Karpas-422 (cell line): ENCODE data around the gene REC8. TPM values are rescaled to one million over a fixed set of nuclear protein-coding genes. Genes with fewer than 3 reads are reported as not detected.

Source experiments
- DNase-seq: peaks from one replicate; pipeline ENCODE4 v3.0.0-alpha.2; 2015
- H2AFZ ChIP-seq: fragments of 200-600 bp; sonication (generic); 2 replicates; pipeline ENCODE4 v1.6.1; 2014; ENCODE audit warnings: antibody characterized with exemption, low read length, mixed read lengths
- H3K27ac ChIP-seq: fragments of 200-600 bp; sonication (generic); 2 replicates; pipeline ENCODE4 v1.5.1; 2014; ENCODE audit warnings: mild to moderate bottlenecking, low read length, moderate library complexity
- H3K27me3 ChIP-seq: fragments of 200-600 bp; sonication (generic); 2 replicates; pipeline ENCODE4 v1.6.1; 2014; ENCODE audit warnings: low read length, mixed read lengths
- H3K36me3 ChIP-seq: fragments of 200-600 bp; sonication (generic); 2 replicates; pipeline ENCODE4 v1.6.1; 2014; ENCODE audit warnings: low read length, mixed read lengths; ENCODE audit not compliant: insufficient read depth
- H3K4me1 ChIP-seq: fragments of 200-600 bp; sonication (generic); 2 replicates; pipeline ENCODE4 v1.6.1; 2014; ENCODE audit warnings: mild to moderate bottlenecking, low read length, mixed read lengths
- H3K4me2 ChIP-seq: fragments of 200-600 bp; sonication (generic); 2 replicates; pipeline ENCODE4 v1.6.1; 2014; ENCODE audit warnings: low read length, low read depth, mild to moderate bottlenecking; ENCODE audit not compliant: poor library complexity, severe bottlenecking
- H3K4me3 ChIP-seq: fragments of 200-600 bp; sonication (generic); 2 replicates; pipeline ENCODE4 v1.5.1; 2014; ENCODE audit warnings: mild to moderate bottlenecking, antibody characterized with exemption, low read length, mixed read lengths
- H3K79me2 ChIP-seq: fragments of 200-600 bp; sonication (generic); 2 replicates; pipeline ENCODE4 v1.6.1; 2014; ENCODE audit warnings: mild to moderate bottlenecking, low read length, mixed read lengths
- H3K9ac ChIP-seq: fragments of 200-600 bp; sonication (generic); 2 replicates; pipeline ENCODE4 v1.6.0; 2014; ENCODE audit warnings: low read length
- H3K9me2 ChIP-seq: fragments of 200-600 bp; sonication (generic), shearing (Covaris generic); replicated peaks from 2 replicates; pipeline ENCODE4 v1.6.0; 2014; ENCODE audit warnings: mild to moderate bottlenecking, low read length, moderate library complexity; ENCODE audit not compliant: insufficient read depth
- H3K9me3 ChIP-seq: fragments of 300-700, 200-600 bp; sonication (generic); 2 replicates; pipeline ENCODE4 v1.6.1; 2014; ENCODE audit warnings: low read length, mixed read lengths
- H4K20me1 ChIP-seq: fragments of 200-600 bp; sonication (generic); 2 replicates; pipeline ENCODE4 v1.6.1; 2014; ENCODE audit warnings: mild to moderate bottlenecking, antibody characterized with exemption, low read length, low read depth; ENCODE audit not compliant: insufficient read depth
- total RNA-seq: library from RNA; depleted of rRNA; stranded (reverse); fragments of >200 nt; shearing (Covaris generic); gene quantifications from 2 replicates; pipeline ENCODE4 v1.2.3, GENCODE V29; 2014; ENCODE audit warnings: low replicate concordance

The REC8 gene
- total RNA-seq, 1 experiment from 2014 or later, result 22.1 TPM

GRCh38 chr14:24130380-24130716 lies 41.5 kb upstream of the REC8 start, which contains the start of gene FITM1:
TSS of gene FITM1 (plus strand) at chr14:24130659. CDS start at chr14:24131564, 905 bp downstream.
- Histone ChIP-seq H3K9ac (no peak within 1 kb of the TSS), H4K20me1 (no peaks in the 10 kb centered on the region), H3K9me3 (no peaks in the 10 kb centered on the region), H2AFZ (no peak within 1 kb of the TSS), H3K4me2 (no peak within 1 kb of the TSS), H3K79me2 (no peaks in the 10 kb centered on the region), H3K27ac (no peak within 1 kb of the TSS), H3K9me2 (no peaks in the 10 kb centered on the region), H3K27me3 (no peaks in the 10 kb centered on the region), H3K4me3 (no peak within 1 kb of the TSS), H3K4me1 (peaks cover 4% of the 10 kb centered on the region), H3K36me3 (no peaks in the 10 kb centered on the region)
- DNase-seq, result no peak

GRCh38 chr14:24130717-24131548 lies 40.9 kb upstream of the REC8 start:
- H3K36me3 ChIP-seq, result no peaks in the 10 kb centered on the region
- H3K4me1 ChIP-seq, result peaks cover 9% of the 10 kb centered on the region
- H3K9me2 ChIP-seq, result no peaks in the 10 kb centered on the region
- no peak overlapping the region for H2AFZ ChIP-seq
- H3K9me3 ChIP-seq, result no peaks in the 10 kb centered on the region
- H3K27ac ChIP-seq, result no peak overlapping the region
- no peak overlapping the region for H3K4me3 ChIP-seq
- DNase-seq, result no peak
- H4K20me1 ChIP-seq, result no peaks in the 10 kb centered on the region
- no peaks in the 10 kb centered on the region for H3K27me3 ChIP-seq
- no peak overlapping the region for H3K9ac ChIP-seq
- H3K4me2 ChIP-seq, result no peak overlapping the region
- no peaks in the 10 kb centered on the region for H3K79me2 ChIP-seq

- H3K79me2 ChIP-seq, result peaks cover 6% of the 10 kb centered on the region
- no peaks in the 10 kb centered on the region for H4K20me1 ChIP-seq
- no peaks in the 10 kb centered on the region for H3K9me3 ChIP-seq
- H3K9me2 ChIP-seq, result no peaks in the 10 kb centered on the region
- H3K4me1 ChIP-seq, result peaks cover 9% of the 10 kb centered on the region
- H3K4me3 ChIP-seq, result no peak overlapping the region
- no peaks in the 10 kb centered on the region for H3K27me3 ChIP-seq
- no peak overlapping the region for H2AFZ ChIP-seq
- DNase-seq, result no peak
- no peaks in the 10 kb centered on the region for H3K36me3 ChIP-seq
- H3K27ac ChIP-seq, result no peak overlapping the region
- H3K9ac ChIP-seq, result no peak overlapping the region
- no peak overlapping the region for H3K4me2 ChIP-seq
These were observed 40.3 kb upstream of the REC8 start for GRCh38 chr14:24131549-24131966.

GRCh38 chr14:24132061-24132685 lies 39.7 kb upstream of the REC8 start:
- H2AFZ ChIP-seq, result no peak overlapping the region
- peaks cover 15% of the 10 kb centered on the region for H3K4me1 ChIP-seq
- H4K20me1 ChIP-seq, result no peaks in the 10 kb centered on the region
- no peaks in the 10 kb centered on the region for H3K9me3 ChIP-seq
- no peak overlapping the region for H3K4me2 ChIP-seq
- H3K27me3 ChIP-seq, result no peaks in the 10 kb centered on the region
- no peaks in the 10 kb centered on the region for H3K36me3 ChIP-seq
- H3K27ac ChIP-seq, result no peak overlapping the region
- no peak overlapping the region for H3K9ac ChIP-seq
- no peak for DNase-seq
- H3K79me2 ChIP-seq, result peaks cover 12% of the 10 kb centered on the region
- H3K4me3 ChIP-seq, result no peak overlapping the region
- H3K9me2 ChIP-seq, result no peaks in the 10 kb centered on the region

- no peak overlapping the region for H3K27ac ChIP-seq
- H3K4me3 ChIP-seq, result no peak overlapping the region
- no peak for DNase-seq
These were observed 38.9 kb upstream of the REC8 start for GRCh38 chr14:24132976-24133375.

GRCh38 chr14:24133735-24134134 lies 38.1 kb upstream of the REC8 start:
- H4K20me1 ChIP-seq, result no peaks in the 10 kb centered on the region
- no peak overlapping the region for H3K27ac ChIP-seq

More at GRCh38 chr14:24132976-24133375, 38.9 kb upstream of the REC8 start:
- Histone ChIP-seq H3K27me3 (no peaks in the 10 kb centered on the region), H3K4me1 (peaks cover 23% of the 10 kb centered on the region), H3K4me2 (no peak overlapping the region), H2AFZ (no peak overlapping the region), H3K36me3 (peaks cover 4% of the 10 kb centered on the region; the same call in 1 of the 2 replicates), H3K79me2 (peaks cover 19% of the 10 kb centered on the region), H4K20me1 (no peaks in the 10 kb centered on the region), H3K9ac (no peak overlapping the region), H3K9me2 (no peaks in the 10 kb centered on the region), H3K9me3 (no peaks in the 10 kb centered on the region)

GRCh38 chr14:24135584-24135833 lies 36.4 kb upstream of the REC8 start:
- Histone ChIP-seq H3K79me2 (peaks cover 43% of the 10 kb centered on the region), H3K9ac (peak overlapping the region; percentile 98), H3K4me2 (peak overlapping the region; percentile 87), H3K27ac (peak overlapping the region; percentile 54), H3K9me3 (no peaks in the 10 kb centered on the region), H3K4me1 (peaks cover 42% of the 10 kb centered on the region), H3K36me3 (peaks cover 23% of the 10 kb centered on the region), H3K4me3 (peak overlapping the region; percentile 98), H2AFZ (peak overlapping the region; percentile 76), H3K9me2 (no peaks in the 10 kb centered on the region), H4K20me1 (no peaks in the 10 kb centered on the region), H3K27me3 (no peaks in the 10 kb centered on the region)
- DNase-seq, result no peak

More at GRCh38 chr14:24133735-24134134, 38.1 kb upstream of the REC8 start:
- no peak overlapping the region for H2AFZ ChIP-seq
- peaks cover 30% of the 10 kb centered on the region for H3K4me1 ChIP-seq
- no peaks in the 10 kb centered on the region for H3K9me3 ChIP-seq
- no peaks in the 10 kb centered on the region for H3K27me3 ChIP-seq
- no peaks in the 10 kb centered on the region for H3K9me2 ChIP-seq
- no peak overlapping the region for H3K4me2 ChIP-seq
- H3K9ac ChIP-seq, result no peak overlapping the region
- no peak overlapping the region for H3K4me3 ChIP-seq
- peaks cover 11% of the 10 kb centered on the region for H3K36me3 ChIP-seq
- DNase-seq, result peak; percentile 64
- H3K79me2 ChIP-seq, result peaks cover 26% of the 10 kb centered on the region

- H3K27me3 ChIP-seq, result no peaks in the 10 kb centered on the region
- peaks cover 23% of the 10 kb centered on the region for H3K36me3 ChIP-seq
- peaks cover 48% of the 10 kb centered on the region for H3K79me2 ChIP-seq
- no peaks in the 10 kb centered on the region for H3K9me2 ChIP-seq
- no peaks in the 10 kb centered on the region for H3K9me3 ChIP-seq
- H3K9ac ChIP-seq, result peak within 1 kb of the TSS; percentile 98
- H2AFZ ChIP-seq, result peak within 1 kb of the TSS; percentile 76
- peaks cover 42% of the 10 kb centered on the region for H3K4me1 ChIP-seq
- no peaks in the 10 kb centered on the region for H4K20me1 ChIP-seq
- DNase-seq, result peak; percentile 99
- H3K4me2 ChIP-seq, result peak within 1 kb of the TSS; percentile 87
- peak within 1 kb of the TSS; percentile 71 for H3K27ac ChIP-seq
- H3K4me3 ChIP-seq, result peak within 1 kb of the TSS; percentile 98
These were observed 35.8 kb upstream of the REC8 start, which contains the start of gene PSME1 for GRCh38 chr14:24135834-24136683. TSS of gene PSME1 (plus strand) at chr14:24136194. CDS start at chr14:24136263, 69 bp downstream.
